Liver (tissue), 3 donors: ENCODE data around the gene CLEC4C.

Source experiments
- CTCF ChIP-seq: fragments of 150-350 bp; IDR thresholded peaks from 2 replicates; pipeline ENCODE4 v1.5.1; 2017; ENCODE audit warnings: improper control_type of control experiment, low read depth, low read length; ENCODE audit not compliant: missing input control
- EGR1 ChIP-seq, 2 donors: IDR thresholded peaks; 2 replicates each; pipeline ENCODE4 v1.6.1; 2016 to 2018; ENCODE audit warnings: antibody characterized with exemption in 2 of 2, low read depth in 2 of 2
- FOXA1 ChIP-seq: IDR thresholded peaks from 2 replicates; pipeline ENCODE4 v1.6.1; 2016; ENCODE audit warnings: antibody characterized with exemption
- GABPA ChIP-seq, 2 donors: IDR thresholded peaks in 1 of 2; conservative IDR thresholded peaks in 1 of 2; 2 replicates each; pipeline ENCODE4 v1.6.1; 2016; ENCODE audit warnings: antibody characterized with exemption in 2 of 2, mild to moderate bottlenecking in 1 of 2, moderate library complexity in 1 of 2
- JUND ChIP-seq, 2 donors: IDR thresholded peaks; 2 replicates each; pipeline ENCODE4 v1.6.1; 2016; ENCODE audit warnings: antibody characterized with exemption in 2 of 2
- MAX ChIP-seq: IDR thresholded peaks from 2 replicates; pipeline ENCODE4 v1.6.1; 2016; ENCODE audit warnings: antibody characterized with exemption
- RAD21 ChIP-seq, 2 donors: IDR thresholded peaks; 2 replicates each; pipeline ENCODE4 v1.6.1; 2016; ENCODE audit warnings: antibody characterized with exemption in 2 of 2, mild to moderate bottlenecking in 2 of 2
- REST ChIP-seq: IDR thresholded peaks from 2 replicates; pipeline ENCODE4 v1.6.1; 2016; ENCODE audit warnings: antibody characterized with exemption, mild to moderate bottlenecking
- RXRA ChIP-seq, 2 donors: IDR thresholded peaks; 2 replicates each; pipeline ENCODE4 v1.6.1; 2017 to 2018; ENCODE audit warnings: antibody characterized with exemption in 2 of 2, mild to moderate bottlenecking in 1 of 2
- SP1 ChIP-seq: IDR thresholded peaks from 2 replicates; pipeline ENCODE4 v1.6.1; 2018; ENCODE audit warnings: antibody characterized with exemption, mild to moderate bottlenecking
- TAF1 ChIP-seq: conservative IDR thresholded peaks from 2 replicates; pipeline ENCODE4 v1.6.1; 2016; ENCODE audit warnings: antibody characterized with exemption, mild to moderate bottlenecking
- YY1 ChIP-seq: IDR thresholded peaks from 2 replicates; pipeline ENCODE4 v1.6.1; 2016; ENCODE audit warnings: antibody characterized with exemption, mild to moderate bottlenecking
- donor health status: healthy.
- donor health status: healthy.

GRCh38 chr12:7787574-7788293 is 40.6 kb upstream of the CLEC4C start:
- TF ChIP-seq CTCF (no peak), MAX (no peak), RAD21 (IDR thresholded peaks at IDR 0.05) (no peak), REST (no peak), JUND (IDR thresholded peaks at IDR 0.05) (no peak), GABPA (IDR thresholded peaks at IDR 0.05 in 1 of 2, conservative IDR thresholded peaks at IDR 0.05 in 1 of 2) (no peak), YY1 (no peak), FOXA1 (no peak), TAF1 (no peak), RXRA (IDR thresholded peaks at IDR 0.05) (no peak), SP1 (no peak), EGR1 (IDR thresholded peaks at IDR 0.05; ENCODE audit: low read depth in 2 of 2) (no peak)
